Stomach (tissue), 4 donors: Measurements from ENCODE around the gene TMEM258.

Experiments used
- CTCF ChIP-seq, 7 experiments: fragments of 450-650 bp in 4 of 7; fragments of 200-600 bp in 3 of 7; sonication (generic) in 3 of 7; IDR thresholded peaks; one replicate each; pipeline ENCODE4 v1.5.1; 2016 to 2019; ENCODE audit warnings: antibody characterized with exemption in 7 of 7, control low read depth in 2 of 7, mild to moderate bottlenecking in 1 of 7
- POLR2A ChIP-seq, 4 donors: fragments of 450-650 bp; IDR thresholded peaks; one replicate each; pipeline ENCODE4 v1.6.1; 2016; ENCODE audit warnings: antibody characterized with exemption in 4 of 4, control low read depth in 2 of 4, mild to moderate bottlenecking in 1 of 4, moderate library complexity in 1 of 4
- POLR2AphosphoS5 ChIP-seq, 3 donors: sonication (generic); formaldehyde crosslinking; IDR thresholded peaks; one replicate each; pipeline ENCODE4 v1.6.1; 2016; ENCODE audit warnings: antibody characterized with exemption in 3 of 3

- TF ChIP-seq POLR2A (IDR thresholded peaks at IDR 0.05) (no peak), CTCF (IDR thresholded peaks at IDR 0.05) (peak in 5 of 7 experiments; percentile 83 to 93 (median 92)), POLR2AphosphoS5 (IDR thresholded peaks at IDR 0.05) (peak in 2 of 3 donors; percentile 48 to 64)
These were observed 45.0 kb downstream of the TMEM258 start for GRCh38 chr11:61747192-61747966.
